HepG2 (cell line): ENCODE data around the gene RCCD1. TPM values are rescaled to one million over a fixed set of nuclear protein-coding genes. Genes with fewer than 3 reads are reported as not detected.

Experiments used
- ATAC-seq: fragments of 200-7000 bp; cut with Tn5 transposase; 3 replicates; pipeline ENCODE4 v1.9.1; 2020; ENCODE audit warnings: mild to moderate bottlenecking, moderate library complexity
- BruUV-seq: library from RNA; stranded (reverse); fragments of 400-500 nt; replicated peaks from 2 replicates; lab custom pipeline; 2021; lab: Mats Ljungman, UMichigan
- CTCF ChIA-PET: fragments of 300-600 bp; formaldehyde crosslinking; extraction: SDS; loops from one replicate; lab custom pipeline; 2021; ENCODE audit warnings: low total read pairs, inconsistent platforms, low intra/inter-chr PET ratio; lab: Yijun Ruan, JAX
- POLR2A ChIA-PET: fragments of 350-600 bp; sonication (Branson Sonifier 250); formaldehyde crosslinking; loops from one replicate; lab custom pipeline; 2020; ENCODE audit warnings: antibody characterized with exemption, inconsistent platforms; lab: Yijun Ruan, JAX
- DNase-seq: peaks from one replicate; pipeline ENCODE4 v3.0.0-alpha.2; 2015; ENCODE audit warnings: low spot score
- FAIRE-seq: peaks from 3 replicates; lab custom pipeline; 2011; peaks lifted over from hg19 to GRCh38; lab: Jason Lieb, UNC
- H2AFZ ChIP-seq: one replicate; pipeline ENCODE4 v1.6.1; 2011; ENCODE audit warnings: low read length, inconsistent platforms
- H3K27ac ChIP-seq: fragments of 300-600 bp; 3 replicates; pipeline ENCODE4 v1.8.0; 2011; ENCODE audit warnings: mixed run types, mild to moderate bottlenecking, mixed read lengths, low read length, inconsistent platforms; ENCODE audit not compliant: insufficient read depth; ENCODE audit errors: extremely low read length
- H3K27me3 ChIP-seq, 2 experiments: fragments of 200-600 bp in 1 of 2; 2 replicates in 1 of 2; 3 replicates in 1 of 2; pipeline versions ENCODE4 v1.6.0 to v1.8.0; 2011; ENCODE audit warnings: low read length in 2 of 2, mild to moderate bottlenecking in 2 of 2, moderate library complexity in 2 of 2, inconsistent platforms in 1 of 2; ENCODE audit not compliant: insufficient read depth in 2 of 2, control insufficient read depth in 1 of 2
- H3K36me3 ChIP-seq, 2 experiments: fragments of 200-600 bp in 1 of 2; replicated peaks in 1 of 2; 2 replicates in 1 of 2; 3 replicates in 1 of 2; pipeline versions ENCODE4 v1.5.1 to v1.8.0; 2011; ENCODE audit warnings: low read length in 2 of 2, inconsistent platforms in 1 of 2; ENCODE audit not compliant: insufficient read depth in 2 of 2, control insufficient read depth in 1 of 2
- H3K4me1 ChIP-seq: 2 replicates; pipeline ENCODE4 v1.5.1; 2012; ENCODE audit warnings: low read length, inconsistent platforms; ENCODE audit not compliant: insufficient read depth
- H3K4me2 ChIP-seq: 2 replicates; pipeline ENCODE4 v1.6.0; 2011; ENCODE audit warnings: low read depth, low read length, inconsistent platforms
- H3K4me3 ChIP-seq, 3 experiments: fragments of 200-600 bp in 1 of 3; sonication (generic), shearing (Covaris generic) in 1 of 3; replicated peaks in 1 of 3; 2 replicates each; pipeline ENCODE4 v1.5.1; 2011 to 2016; ENCODE audit warnings: low read length in 3 of 3, inconsistent platforms in 2 of 3, low read depth in 2 of 3, mild to moderate bottlenecking in 2 of 3, control low read depth in 1 of 3, mixed read lengths in 1 of 3; ENCODE audit not compliant: insufficient read depth in 1 of 3
- H3K79me2 ChIP-seq: one replicate; pipeline ENCODE4 v1.6.1; 2011; ENCODE audit warnings: low read length, inconsistent platforms; ENCODE audit not compliant: insufficient read depth
- H3K9ac ChIP-seq: 2 replicates; pipeline ENCODE4 v1.6.0; 2011; ENCODE audit warnings: mild to moderate bottlenecking, low read depth, low read length, inconsistent platforms; ENCODE audit not compliant: insufficient read depth
- H3K9me3 ChIP-seq: 2 replicates; pipeline ENCODE4 v1.5.1; 2012; ENCODE audit warnings: mild to moderate bottlenecking, low read length
- H4K20me1 ChIP-seq: 2 replicates; pipeline ENCODE4 v1.6.0; 2011; ENCODE audit warnings: inconsistent platforms, mild to moderate bottlenecking, low read length, moderate library complexity; ENCODE audit not compliant: insufficient read depth
- ATM ChIP-seq: fragments of 450-650 bp; IDR thresholded peaks from 2 replicates; pipeline ENCODE4 v1.7.1; 2017; ENCODE audit warnings: mild to moderate bottlenecking, borderline replicate concordance
- FOXA3 ChIP-seq: IDR thresholded peaks from 2 replicates; pipeline ENCODE4 v1.6.1; 2016; ENCODE audit warnings: missing genetic modification reagents, missing compliant biosample characterization
- HNRNPL ChIP-seq: fragments of 200-400 bp; formaldehyde crosslinking; IDR thresholded peaks from 2 replicates; pipeline ENCODE4 v1.6.1; 2017; ENCODE audit warnings: mild to moderate bottlenecking, low read depth, low read length
- ISL2 ChIP-seq: sonication (generic); formaldehyde crosslinking; IDR thresholded peaks from 2 replicates; pipeline ENCODE4 v1.5.0; 2020; ENCODE audit warnings: missing genetic modification reagents
- JARID2 ChIP-seq: sonication (generic); formaldehyde crosslinking; IDR thresholded peaks from 2 replicates; pipeline ENCODE4 v1.8.1; 2023; ENCODE audit warnings: missing genetic modification reagents, inconsistent platforms; ENCODE audit not compliant: insufficient replicate concordance
- KLF15 ChIP-seq: sonication (generic); formaldehyde crosslinking; IDR thresholded peaks from 2 replicates; pipeline ENCODE4 v1.8.1; 2023; ENCODE audit warnings: borderline replicate concordance, mild to moderate bottlenecking, inconsistent platforms, missing genetic modification reagents, mixed read lengths
- MAFG ChIP-seq: sonication (generic); formaldehyde crosslinking; IDR thresholded peaks from 2 replicates; pipeline ENCODE4 v1.5.1; 2020; ENCODE audit warnings: mild to moderate bottlenecking, missing genetic modification reagents
- RAD51 ChIP-seq: fragments of 450-650 bp; IDR thresholded peaks from 2 replicates; pipeline ENCODE4 v1.6.1; 2016; ENCODE audit warnings: borderline replicate concordance
- RORA ChIP-seq: sonication (generic); formaldehyde crosslinking; IDR thresholded peaks from 2 replicates; pipeline ENCODE4 v1.5.0; 2020; ENCODE audit warnings: mild to moderate bottlenecking, missing genetic modification reagents, moderate library complexity
- SMARCC2 ChIP-seq: fragments of 450-650 bp; IDR thresholded peaks from 2 replicates; pipeline ENCODE4 v1.6.1; 2017; ENCODE audit warnings: antibody characterized with exemption, mild to moderate bottlenecking
- ZNF180 ChIP-seq: sonication (generic); formaldehyde crosslinking; IDR thresholded peaks from 2 replicates; pipeline ENCODE4 v1.4.0; 2020; ENCODE audit warnings: low read depth, missing genetic modification reagents, borderline replicate concordance
- ZNF230 ChIP-seq: sonication (generic); formaldehyde crosslinking; IDR thresholded peaks from 2 replicates; pipeline ENCODE4 v1.4.0; 2020; ENCODE audit warnings: mild to moderate bottlenecking, missing genetic modification reagents
- ZNF382 ChIP-seq: sonication (generic); formaldehyde crosslinking; IDR thresholded peaks from 2 replicates; pipeline ENCODE4 v1.5.0; 2020; ENCODE audit warnings: missing genetic modification reagents, mild to moderate bottlenecking, borderline replicate concordance
- ZNF501 ChIP-seq: sonication (generic); formaldehyde crosslinking; IDR thresholded peaks from 2 replicates; pipeline ENCODE4 v1.5.1; 2020; ENCODE audit warnings: mild to moderate bottlenecking, moderate library complexity, missing genetic modification reagents
- ZNF792 ChIP-seq: IDR thresholded peaks from 2 replicates; pipeline ENCODE4 v1.6.1; 2016
- ZNF839 ChIP-seq: sonication (generic); formaldehyde crosslinking; IDR thresholded peaks from 2 replicates; pipeline ENCODE4 v1.4.0; 2020; ENCODE audit warnings: missing genetic modification reagents, mild to moderate bottlenecking, borderline replicate concordance
- WGBS: methylation state at CpG from one replicate; pipeline ENCODE4 v1.1.6; 2017; ENCODE audit warnings: low lambda C conversion rate; 5-methylcytosine and 5-hydroxymethylcytosine counted together
- in situ Hi-C: cut with HindIII; loops from 2 replicates; pipeline ENCODE4 v1.10.0; 2017; ENCODE audit warnings: low pct_unique_long_range_greater_than_20kb; ENCODE audit not compliant: extremely low pct_ligation_motif_present
- intact Hi-C: fragments of 100-400 bp; cut with micrococcal nuclease; formaldehyde crosslinking; loops from one replicate; pipeline ENCODE4 v1.10.0; 2022; ENCODE audit not compliant: unreplicated experiment
- polyA plus RNA-seq, 8 experiments: library from polyadenylated mRNA; depleted of rRNA in 3 of 8; stranded (reverse) in 7 of 8; unstranded in 1 of 8; fragments of >200 nt; fragmentation: Illumina TruSeq in 4 of 8; extraction: Trizol in 4 of 8; gene quantifications; 2 replicates each; pipeline versions ENCODE4 v1.2.1 to v1.2.3, GENCODE V29; 2011 to 2016; ENCODE audit warnings: low read depth in 4 of 8, missing spikeins in 1 of 8, mixed read lengths in 1 of 8; ENCODE audit not compliant: insufficient read depth in 1 of 8
- total RNA-seq, 5 experiments: library from RNA; depleted of rRNA; stranded (reverse); fragments of >200 nt; fragmentation: Illumina TruSeq; extraction: Trizol; gene quantifications; 2 replicates each; pipeline ENCODE4 v1.2.3, GENCODE V29; 2016; ENCODE audit warnings: low read depth in 1 of 5
- TF ChIP-seq, protein P1 (sequence below): sonication (generic); formaldehyde crosslinking; IDR thresholded peaks from 2 replicates; pipeline ENCODE4 v1.4.0; 2020; ENCODE audit warnings: missing genetic modification reagents, mild to moderate bottlenecking, borderline replicate concordance
- TF ChIP-seq, protein P2 (sequence below): sonication (generic); formaldehyde crosslinking; IDR thresholded peaks from 2 replicates; pipeline ENCODE4 v1.4.0; 2020; ENCODE audit warnings: missing genetic modification reagents
- TF ChIP-seq, protein P3 (sequence below): sonication (generic); formaldehyde crosslinking; IDR thresholded peaks from 2 replicates; pipeline ENCODE4 v1.4.0; 2020; ENCODE audit warnings: mild to moderate bottlenecking, low read depth, missing genetic modification reagents
- TF ChIP-seq, protein P4 (sequence below): sonication (generic); formaldehyde crosslinking; IDR thresholded peaks from 2 replicates; pipeline ENCODE4 v1.9.0; 2021; ENCODE audit warnings: missing genetic modification reagents, borderline replicate concordance

RCCD1 gene
- total and polyA plus RNA-seq, 2 of the 13 experiments (the other 11 are each of a cell fraction or from before 2014, with no cell fraction given), result 14.1 to 15.1 TPM

DNA sequence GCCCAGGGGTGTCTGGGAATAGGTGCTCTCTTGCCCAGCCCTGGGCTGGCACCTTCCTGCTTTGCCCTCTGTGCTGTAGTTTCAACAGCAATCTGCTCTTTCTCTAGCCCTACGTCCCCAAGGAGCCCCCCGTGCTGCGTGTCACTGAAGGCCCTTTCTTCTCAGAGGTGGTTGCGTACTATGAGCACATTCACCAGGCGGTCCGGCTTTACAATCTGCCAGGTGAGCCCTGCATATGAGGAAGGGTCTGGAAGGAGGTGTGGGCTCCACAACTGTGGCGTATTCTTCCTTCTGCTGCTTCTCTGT, 42.0 kb upstream of the RCCD1 start:
- WGBS, result 100% methylated on average over 7 of the region's 7 CpGs

More for the DNA sequence above, 42.0 kb upstream of the RCCD1 start:
- Histone ChIP-seq H2AFZ (no peak overlapping the region), H3K27me3 (no peaks in the 10 kb centered on the region), H3K4me2 (no peak overlapping the region), H3K9ac (no peak overlapping the region), H3K27ac (no peak overlapping the region), H3K9me3 (no peaks in the 10 kb centered on the region), H4K20me1 (no peaks in the 10 kb centered on the region), H3K36me3 (peaks cover 26 to 74% of the 10 kb centered on the region in 2 experiments), H3K4me1 (no peaks in the 10 kb centered on the region), H3K79me2 (no peaks in the 10 kb centered on the region), H3K4me3 (no peak overlapping the region)
- FAIRE-seq, result no peak
- no peak for TF ChIP-seq KLF15 (CRISPR knock-in tag)
- no peak for TF ChIP-seq ZNF501 (CRISPR knock-in tag)
- no peak for TF ChIP-seq SMARCC2
- TF ChIP-seq, protein P1, sequence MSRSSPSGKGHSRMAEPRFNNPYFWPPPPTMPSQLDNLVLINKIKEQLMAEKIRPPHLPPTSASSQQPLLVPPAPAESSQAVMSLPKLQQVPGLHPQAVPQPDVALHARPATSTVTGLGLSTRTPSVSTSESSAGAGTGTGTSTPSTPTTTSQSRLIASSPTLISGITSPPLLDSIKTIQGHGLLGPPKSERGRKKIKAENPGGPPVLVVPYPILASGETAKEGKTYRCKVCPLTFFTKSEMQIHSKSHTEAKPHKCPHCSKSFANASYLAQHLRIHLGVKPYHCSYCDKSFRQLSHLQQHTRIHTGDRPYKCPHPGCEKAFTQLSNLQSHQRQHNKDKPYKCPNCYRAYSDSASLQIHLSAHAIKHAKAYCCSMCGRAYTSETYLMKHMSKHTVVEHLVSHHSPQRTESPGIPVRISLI (CRISPR knock-in tag), result no peak
- no peak for TF ChIP-seq ZNF839 (CRISPR knock-in tag)
- TF ChIP-seq RAD51, result no peak
- TF ChIP-seq ZNF230 (CRISPR knock-in tag), result no peak
- TF ChIP-seq ISL2, result no peak
- TF ChIP-seq, protein P2, sequence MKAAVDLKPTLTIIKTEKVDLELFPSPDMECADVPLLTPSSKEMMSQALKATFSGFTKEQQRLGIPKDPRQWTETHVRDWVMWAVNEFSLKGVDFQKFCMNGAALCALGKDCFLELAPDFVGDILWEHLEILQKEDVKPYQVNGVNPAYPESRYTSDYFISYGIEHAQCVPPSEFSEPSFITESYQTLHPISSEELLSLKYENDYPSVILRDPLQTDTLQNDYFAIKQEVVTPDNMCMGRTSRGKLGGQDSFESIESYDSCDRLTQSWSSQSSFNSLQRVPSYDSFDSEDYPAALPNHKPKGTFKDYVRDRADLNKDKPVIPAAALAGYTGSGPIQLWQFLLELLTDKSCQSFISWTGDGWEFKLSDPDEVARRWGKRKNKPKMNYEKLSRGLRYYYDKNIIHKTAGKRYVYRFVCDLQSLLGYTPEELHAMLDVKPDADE (CRISPR knock-in tag), result no peak
- TF ChIP-seq JARID2 (CRISPR knock-in tag), result no peak
- TF ChIP-seq, protein P3, sequence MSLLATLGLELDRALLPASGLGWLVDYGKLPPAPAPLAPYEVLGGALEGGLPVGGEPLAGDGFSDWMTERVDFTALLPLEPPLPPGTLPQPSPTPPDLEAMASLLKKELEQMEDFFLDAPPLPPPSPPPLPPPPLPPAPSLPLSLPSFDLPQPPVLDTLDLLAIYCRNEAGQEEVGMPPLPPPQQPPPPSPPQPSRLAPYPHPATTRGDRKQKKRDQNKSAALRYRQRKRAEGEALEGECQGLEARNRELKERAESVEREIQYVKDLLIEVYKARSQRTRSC (CRISPR knock-in tag), result no peak
- TF ChIP-seq ATM, result no peak
- no peak for TF ChIP-seq HNRNPL
- TF ChIP-seq ZNF180, result no peak
- TF ChIP-seq RORA, result no peak
- TF ChIP-seq MAFG, result no peak
- no peak for TF ChIP-seq ZNF792
- no peak for TF ChIP-seq ZNF382 (CRISPR knock-in tag)
- no peak for TF ChIP-seq FOXA3 (CRISPR knock-in tag)
- TF ChIP-seq, protein P4, sequence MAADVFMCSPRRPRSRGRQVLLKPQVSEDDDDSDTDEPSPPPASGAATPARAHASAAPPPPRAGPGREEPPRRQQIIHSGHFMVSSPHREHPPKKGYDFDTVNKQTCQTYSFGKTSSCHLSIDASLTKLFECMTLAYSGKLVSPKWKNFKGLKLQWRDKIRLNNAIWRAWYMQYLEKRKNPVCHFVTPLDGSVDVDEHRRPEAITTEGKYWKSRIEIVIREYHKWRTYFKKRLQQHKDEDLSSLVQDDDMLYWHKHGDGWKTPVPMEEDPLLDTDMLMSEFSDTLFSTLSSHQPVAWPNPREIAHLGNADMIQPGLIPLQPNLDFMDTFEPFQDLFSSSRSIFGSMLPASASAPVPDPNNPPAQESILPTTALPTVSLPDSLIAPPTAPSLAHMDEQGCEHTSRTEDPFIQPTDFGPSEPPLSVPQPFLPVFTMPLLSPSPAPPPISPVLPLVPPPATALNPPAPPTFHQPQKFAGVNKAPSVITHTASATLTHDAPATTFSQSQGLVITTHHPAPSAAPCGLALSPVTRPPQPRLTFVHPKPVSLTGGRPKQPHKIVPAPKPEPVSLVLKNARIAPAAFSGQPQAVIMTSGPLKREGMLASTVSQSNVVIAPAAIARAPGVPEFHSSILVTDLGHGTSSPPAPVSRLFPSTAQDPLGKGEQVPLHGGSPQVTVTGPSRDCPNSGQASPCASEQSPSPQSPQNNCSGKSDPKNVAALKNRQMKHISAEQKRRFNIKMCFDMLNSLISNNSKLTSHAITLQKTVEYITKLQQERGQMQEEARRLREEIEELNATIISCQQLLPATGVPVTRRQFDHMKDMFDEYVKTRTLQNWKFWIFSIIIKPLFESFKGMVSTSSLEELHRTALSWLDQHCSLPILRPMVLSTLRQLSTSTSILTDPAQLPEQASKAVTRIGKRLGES (CRISPR knock-in tag), result no peak
- intact Hi-C loops, result no loop called here
- BruUV-seq, result no TSS peak
- DNase-seq, result no peak
- CTCF ChIA-PET, result no interaction called here
- POLR2A ChIA-PET, result no interaction called here
- in situ Hi-C loops, result no loop called here
- ATAC-seq, result no peak
